ENCODE measurements around the gene CRKL. TPM values are rescaled to one million over a fixed set of nuclear protein-coding genes. Genes with fewer than 3 reads are reported as not detected.
"Not testable (repeated sequence)": the region's sequence is repeated elsewhere in the genome, so short reads cannot be mapped to it uniquely, and the experiment has no call there.

CRKL gene
- total RNA-seq, 1 experiment from 2014 or later = 25.0 TPM

GRCh38 chr22:20967697-20968211 lies 50.5 kb downstream of the CRKL start:
- H3K9me3 ChIP-seq = no peaks in the 10 kb centered on the region
- no peaks in the 10 kb centered on the region for H3K36me3 ChIP-seq
- no peak overlapping the region for H3K4me3 ChIP-seq
- no peaks in the 10 kb centered on the region for H3K27me3 ChIP-seq
- no peak for DNase-seq

GRCh38 chr22:20968281-20968977 lies 51.2 kb downstream of the CRKL start:
- H3K36me3 ChIP-seq = no peaks in the 10 kb centered on the region
- H3K9me3 ChIP-seq = no peaks in the 10 kb centered on the region
- H3K4me3 ChIP-seq = no peak overlapping the region
- DNase-seq = no peak
- H3K27me3 ChIP-seq = no peaks in the 10 kb centered on the region

DNA sequence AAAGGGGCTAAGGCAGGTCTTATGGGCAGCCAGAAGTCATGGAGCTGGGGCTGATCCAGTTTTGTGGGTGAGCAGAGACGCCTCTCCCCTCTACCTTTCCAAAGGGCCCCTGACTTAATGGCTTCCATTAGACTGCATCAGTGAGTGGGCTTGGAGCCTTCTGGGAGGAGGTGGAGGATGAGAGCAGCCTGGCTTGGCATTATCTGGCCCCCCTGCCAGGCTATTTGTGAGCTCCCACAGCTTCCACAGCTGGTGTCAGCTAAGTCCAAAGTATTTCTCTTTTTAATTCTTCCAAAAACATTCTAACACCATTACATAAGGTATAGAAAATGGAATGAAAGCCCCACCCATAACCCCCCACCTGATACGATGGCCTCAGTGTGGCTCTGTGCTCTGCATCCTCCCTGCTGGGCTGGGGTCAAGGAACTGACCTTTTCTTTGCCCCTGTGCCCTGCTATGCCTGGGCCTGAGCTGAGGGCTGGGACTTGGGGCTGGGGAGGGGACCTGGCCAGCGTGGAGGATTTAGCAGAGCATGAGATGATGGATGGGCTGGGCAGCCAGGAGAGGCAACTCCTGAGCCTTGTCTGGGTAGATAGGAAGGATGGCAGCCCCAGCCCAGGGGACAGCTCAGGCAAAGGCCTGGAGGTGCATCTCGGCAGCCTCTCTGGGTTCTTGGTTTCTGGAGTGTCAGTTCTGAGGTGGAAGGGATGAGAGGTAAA lies 53.9 kb downstream of the CRKL start:
- no peaks in the 10 kb centered on the region for H3K36me3 ChIP-seq
- peak; percentile 58 for DNase-seq
- no peaks in the 10 kb centered on the region for H3K27me3 ChIP-seq

DNA sequence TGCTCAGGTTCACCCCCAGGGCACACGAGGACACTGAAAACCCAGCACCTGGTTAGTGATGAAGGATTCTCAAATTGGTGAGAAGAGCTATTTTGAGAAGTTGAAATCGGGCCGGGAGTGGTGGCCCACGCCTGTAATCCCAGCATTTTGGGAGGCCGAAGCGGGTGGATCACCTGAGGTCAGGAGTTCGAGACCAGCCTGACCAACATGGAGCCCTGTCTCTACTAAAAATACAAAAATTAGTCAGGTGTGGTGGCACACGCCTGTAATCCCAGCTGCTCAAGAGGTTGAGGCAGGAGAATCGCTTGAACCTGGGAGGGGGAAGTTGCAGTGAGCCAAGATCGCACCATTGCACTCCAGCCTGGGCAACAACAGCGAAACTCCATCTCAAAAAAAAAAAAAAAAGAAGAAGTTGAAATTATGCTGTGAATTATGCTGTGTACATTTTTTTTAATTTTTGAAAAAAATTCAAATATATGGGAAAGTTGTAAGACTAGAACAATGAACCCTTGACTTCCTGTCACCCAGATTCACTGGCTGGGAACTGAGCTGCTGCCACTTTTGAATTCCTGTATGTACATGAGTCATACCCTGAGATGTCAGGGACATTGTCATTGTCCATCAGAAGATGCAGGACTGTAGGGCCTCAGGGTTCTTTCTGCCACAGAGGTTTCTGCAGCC lies 54.9 kb downstream of the CRKL start:
- H3K27me3 ChIP-seq = not testable (repeated sequence)

More for the DNA sequence above, 53.9 kb downstream of the CRKL start:
- Histone ChIP-seq H3K4me3 (no peak overlapping the region), H3K9me3 (no peaks in the 10 kb centered on the region)

GRCh38 chr22:20972933-20973577 lies 55.8 kb downstream of the CRKL start:
- H3K9me3 ChIP-seq = no peaks in the 10 kb centered on the region

More for the DNA sequence above, 54.9 kb downstream of the CRKL start:
- not testable (repeated sequence) for H3K36me3 ChIP-seq, H3K4me3 ChIP-seq, H3K9me3 ChIP-seq, DNase-seq

DNA sequence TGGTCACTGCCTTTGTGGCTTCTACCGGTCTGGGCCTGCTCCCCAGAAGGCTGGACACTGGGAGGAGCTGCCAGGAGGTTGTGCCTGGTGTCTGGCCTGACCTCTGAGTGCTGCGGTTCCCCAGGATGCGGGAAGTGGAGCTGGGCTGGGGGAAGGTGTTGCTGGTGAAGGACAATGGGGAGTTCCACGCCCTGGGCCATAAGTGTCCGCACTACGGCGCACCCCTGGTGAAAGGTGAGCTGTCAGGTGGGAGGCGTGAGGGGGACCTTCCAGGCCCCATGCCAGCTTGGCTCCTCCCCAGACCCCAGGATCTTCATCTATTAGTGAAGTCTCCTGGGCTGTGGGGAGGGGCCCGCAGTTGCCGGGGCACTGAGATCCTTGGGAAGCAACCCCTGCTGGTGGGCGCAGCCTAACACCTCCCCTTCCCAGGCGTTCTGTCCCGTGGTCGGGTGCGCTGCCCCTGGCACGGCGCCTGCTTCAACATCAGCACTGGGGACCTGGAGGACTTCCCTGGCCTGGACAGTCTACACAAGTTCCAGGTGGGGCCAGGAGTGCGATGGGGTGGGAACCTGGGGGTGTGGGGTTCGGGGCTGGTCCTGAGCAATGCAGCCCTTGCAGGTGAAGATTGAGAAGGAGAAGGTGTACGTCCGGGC lies 56.6 kb downstream of the CRKL start:
- Histone ChIP-seq H3K4me3 (no peak overlapping the region), H3K9me3 (peaks cover 6% of the 10 kb centered on the region; the same call in 1 of the 2 replicates), H3K36me3 (no peaks in the 10 kb centered on the region), H3K27me3 (no peaks in the 10 kb centered on the region)
- no peak for DNase-seq

More at GRCh38 chr22:20972933-20973577, 55.8 kb downstream of the CRKL start:
- DNase-seq = no peak
- Histone ChIP-seq H3K27me3 (no peaks in the 10 kb centered on the region), H3K36me3 (no peaks in the 10 kb centered on the region), H3K4me3 (no peak overlapping the region)

GRCh38 chr22:20974336-20974955 lies 57.2 kb downstream of the CRKL start:
- no peaks in the 10 kb centered on the region for H3K27me3 ChIP-seq
- H3K36me3 ChIP-seq = no peaks in the 10 kb centered on the region
- H3K4me3 ChIP-seq = no peak overlapping the region
- H3K9me3 ChIP-seq = peaks cover 8% of the 10 kb centered on the region; the same call in 1 of the 2 replicates
- DNase-seq = no peak

- Histone ChIP-seq H3K9me3 (peaks cover 8% of the 10 kb centered on the region; the same call in 1 of the 2 replicates), H3K36me3 (no peaks in the 10 kb centered on the region), H3K27me3 (no peaks in the 10 kb centered on the region), H3K4me3 (no peak overlapping the region)
- no peak for DNase-seq
These were observed 58.5 kb downstream of the CRKL start for GRCh38 chr22:20975541-20976290.

DNA sequence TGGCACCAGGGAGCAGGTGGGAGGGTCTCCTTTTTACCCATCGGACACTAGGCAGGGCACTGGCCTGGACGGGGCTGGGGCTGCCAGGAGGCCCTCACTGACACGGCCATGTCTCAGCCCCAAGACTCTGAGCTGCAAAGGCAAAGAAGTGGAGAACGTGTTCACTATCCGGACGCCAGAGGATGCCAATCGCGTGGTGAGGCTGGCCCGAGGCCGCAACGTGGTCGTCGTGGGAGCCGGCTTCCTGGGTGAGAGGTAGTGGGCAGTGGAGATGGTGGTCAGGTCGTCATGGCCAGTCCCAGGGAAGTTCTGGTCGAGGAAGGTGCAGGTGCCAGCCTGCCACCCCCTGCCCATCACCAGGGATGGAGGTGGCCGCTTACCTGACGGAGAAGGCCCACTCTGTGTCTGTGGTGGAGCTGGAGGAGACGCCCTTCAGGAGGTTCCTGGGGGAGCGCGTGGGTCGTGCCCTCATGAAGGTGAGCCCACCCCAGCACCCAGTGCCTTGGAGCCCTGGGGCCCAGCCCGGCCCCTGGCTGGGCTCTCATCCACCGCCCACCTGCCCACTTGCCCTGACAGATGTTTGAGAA lies 59.2 kb downstream of the CRKL start:
- Histone ChIP-seq H3K9me3 (peaks cover 8% of the 10 kb centered on the region; the same call in 1 of the 2 replicates), H3K27me3 (no peaks in the 10 kb centered on the region), H3K36me3 (no peaks in the 10 kb centered on the region), H3K4me3 (no peak overlapping the region)
- DNase-seq = no peak

DNA sequence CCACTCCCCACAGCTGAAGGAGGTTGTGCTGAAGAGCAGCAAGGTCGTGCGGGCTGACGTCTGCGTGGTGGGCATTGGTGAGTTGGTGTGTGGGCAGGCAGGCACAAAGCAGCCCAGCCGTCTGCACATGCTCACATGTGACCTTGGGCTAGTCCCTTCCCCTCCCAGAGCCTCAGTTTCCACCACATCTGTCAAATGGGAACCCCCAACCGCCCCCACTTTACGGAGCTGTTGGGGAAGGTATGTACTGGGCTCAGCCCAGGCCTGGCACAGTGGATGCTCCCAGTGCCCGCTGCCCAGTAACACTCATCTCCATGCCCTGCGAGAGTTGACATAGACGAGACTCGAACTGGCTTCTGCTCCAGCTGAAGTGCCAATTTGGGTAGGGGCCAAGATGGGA lies 59.8 kb downstream of the CRKL start:
- H3K36me3 ChIP-seq = no peaks in the 10 kb centered on the region
- no peaks in the 10 kb centered on the region for H3K27me3 ChIP-seq
- DNase-seq = no peak

GRCh38 chr22:20977516-20978170 lies 60.4 kb downstream of the CRKL start:
- peaks cover 8% of the 10 kb centered on the region; the same call in 1 of the 2 replicates for H3K9me3 ChIP-seq
- no peaks in the 10 kb centered on the region for H3K36me3 ChIP-seq
- no peak overlapping the region for H3K4me3 ChIP-seq
- no peak for DNase-seq
- H3K27me3 ChIP-seq = no peaks in the 10 kb centered on the region

More for the DNA sequence above, 59.8 kb downstream of the CRKL start:
- H3K9me3 ChIP-seq = peaks cover 8% of the 10 kb centered on the region; the same call in 1 of the 2 replicates
- H3K4me3 ChIP-seq = no peak overlapping the region

GRCh38 chr22:20978419-20978818 lies 61.2 kb downstream of the CRKL start:
- no peaks in the 10 kb centered on the region for H3K36me3 ChIP-seq
- H3K4me3 ChIP-seq = no peak overlapping the region
- no peak for DNase-seq
- H3K27me3 ChIP-seq = no peaks in the 10 kb centered on the region
- peaks cover 8% of the 10 kb centered on the region; the same call in 1 of the 2 replicates for H3K9me3 ChIP-seq

- 0 out of 2 replicates have a peak, but pooled peaks cover 5% of the 10 kb centered on the region for H3K36me3 ChIP-seq
- no peaks in the 10 kb centered on the region for H3K27me3 ChIP-seq
- H3K4me3 ChIP-seq = no peak overlapping the region
- peaks cover 8% of the 10 kb centered on the region; the same call in 1 of the 2 replicates for H3K9me3 ChIP-seq
- DNase-seq = no peak
These were observed 62.1 kb downstream of the CRKL start for GRCh38 chr22:20979243-20979809.

- Histone ChIP-seq H3K27me3 (no peaks in the 10 kb centered on the region), H3K9me3 (peaks cover 8% of the 10 kb centered on the region; the same call in 1 of the 2 replicates), H3K4me3 (no peak overlapping the region), H3K36me3 (0 out of 2 replicates have a peak, but pooled peaks cover 5% of the 10 kb centered on the region)
- DNase-seq = no peak
These were observed 62.8 kb downstream of the CRKL start for GRCh38 chr22:20979940-20980453.

All from MG63 (cell line).